ENCODE results near the gene DDX59. TPM values are rescaled to one million over a fixed set of nuclear protein-coding genes. Genes with fewer than 3 reads are reported as not detected.
A peak's percentile ranks its signal among the peaks of the same experiment; 100 is the strongest.

The DDX59 gene
- total RNA-seq, 1 experiment from 2014 or later: 16.0 TPM

DNA sequence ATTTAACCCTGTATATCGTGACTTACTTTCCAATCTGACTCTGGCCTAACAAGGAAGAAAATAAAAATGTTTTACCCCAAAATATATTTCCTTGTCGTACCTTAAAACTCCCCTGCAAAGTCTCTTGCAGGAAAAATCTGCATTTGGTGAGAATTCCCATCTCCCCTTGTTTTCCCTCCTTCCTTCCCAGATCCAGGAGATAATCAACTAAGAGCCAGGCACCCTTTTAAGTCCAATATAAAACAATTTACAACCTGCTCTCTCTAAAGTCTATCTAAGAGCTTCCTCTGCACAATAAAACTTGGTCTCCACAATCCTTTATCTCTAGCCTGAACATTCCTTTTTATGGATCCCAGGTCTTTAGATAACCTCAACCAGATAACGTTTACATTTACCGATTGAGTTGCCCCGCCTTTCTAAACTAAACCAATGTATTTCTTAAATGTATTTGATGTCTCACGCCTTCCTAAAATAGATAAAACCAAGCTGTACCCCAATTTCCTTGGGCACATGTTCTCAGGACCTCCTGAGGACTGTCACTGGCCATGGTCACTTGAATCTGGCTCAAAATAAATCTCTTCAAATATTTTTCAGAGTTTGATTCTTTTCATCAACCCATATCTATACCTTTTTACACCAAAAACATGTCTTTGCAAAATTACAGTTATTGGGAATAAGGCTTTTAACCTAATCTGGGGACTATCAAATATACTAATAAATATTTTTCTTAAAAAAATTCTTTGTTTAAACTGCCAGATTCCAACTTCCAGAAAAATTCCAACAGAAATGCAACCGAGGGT lies 993 bp downstream of the DDX59 start:
- CTCF ChIA-PET: interaction anchor here (1.5 to 2.2 kb wide), 2 partner anchors 46 to 47 kb away, joined by 4 to 19 read pairs; no protein-coding TSS in a partner anchor

More for the DNA sequence above, 993 bp downstream of the DDX59 start:
- ATAC-seq: no peak
- ChIA-PET POLR2A (interaction anchor here (0.7 to 2.6 kb wide), 9 partner anchors 8 to 445 kb away, joined by 3 to 20 read pairs (median 5); partner anchors contain the start of genes CAMSAP2 and KIF14), RAD21 (ENCODE audit: low non-redundant PET in 1 of 2, low total read pairs in 2 of 2, uncharacterized antibody in 2 of 2, unreplicated experiment in 2 of 2) (interaction anchor here (1.3 to 1.4 kb wide), 2 partner anchors 46 to 47 kb away, joined by 4 to 8 read pairs; partner anchors contain the start of gene KIF14 (in 1 of the 2))
- intact Hi-C loops (cut with micrococcal nuclease): loop anchor here (2.0 kb wide), 1 partner anchor 28 kb away; no protein-coding TSS in a partner anchor
- Histone ChIP-seq H3K9ac (ENCODE audit: low read length) (peak overlapping the region; percentile 98), H3K79me2 (ENCODE audit: insufficient read depth, low read length) (peaks cover 7% of the 10 kb centered on the region), H3K4me1 (ENCODE audit: control insufficient read depth in 1 of 2, insufficient read depth in 2 of 2, low read length in 2 of 2) (peaks cover 10 to 23% of the 10 kb centered on the region in 2 experiments), H3K9me3 (ENCODE audit: control insufficient read depth in 1 of 2, insufficient read depth in 1 of 2, low read depth in 1 of 2, low read length in 2 of 2) (no peaks in the 10 kb centered on the region), H3K4me3 (replicated peaks in 1 of 2; ENCODE audit: low read depth in 1 of 2, low read length in 2 of 2) (peak overlapping the region; percentile 68 to 79), H3K4me2 (ENCODE audit: low read length) (peak overlapping the region; percentile 92), H3K36me3 (ENCODE audit: control insufficient read depth in 1 of 2, insufficient read depth in 2 of 2, low read length in 2 of 2) (no peaks in the 10 kb centered on the region), H4K20me1 (ENCODE audit: insufficient read depth) (no peaks in the 10 kb centered on the region), H3K9me2 (ENCODE audit: insufficient read depth) (no peaks in the 10 kb centered on the region), H3K27ac (ENCODE audit: low read depth, low read length) (peak overlapping the region; percentile 100; the same call in 1 of the 2 replicates), H3K27me3 (ENCODE audit: insufficient read depth, low read length) (no peaks in the 10 kb centered on the region), H2AFZ (ENCODE audit: low read depth, low read length, poor library complexity, severe bottlenecking) (no peak overlapping the region)
- TF ChIP-seq RAD21 (IDR thresholded peaks at IDR 0.05; ENCODE audit: low read depth) (no peak), SRF (IDR thresholded peaks at IDR 0.05; ENCODE audit: low read depth) (no peak), SP1 (IDR thresholded peaks at IDR 0.05; ENCODE audit: low read depth) (no peak), MAX (IDR thresholded peaks at IDR 0.05) (no peak), ELF1 (IDR thresholded peaks at IDR 0.05; ENCODE audit: borderline replicate concordance, low read depth) (no peak), CBX3 (IDR thresholded peaks at IDR 0.05; ENCODE audit: low read depth) (no peak), JUND (IDR thresholded peaks at IDR 0.05) (no peak), POLR2A (IDR thresholded peaks at IDR 0.05; ENCODE audit: borderline replicate concordance, extremely low read depth, insufficient read depth, insufficient read length) (no peak), YY1 (IDR thresholded peaks at IDR 0.05; ENCODE audit: extremely low read depth, insufficient replicate concordance, low read depth, low read length) (no peak)
- TF ChIP-seq, protein P1, sequence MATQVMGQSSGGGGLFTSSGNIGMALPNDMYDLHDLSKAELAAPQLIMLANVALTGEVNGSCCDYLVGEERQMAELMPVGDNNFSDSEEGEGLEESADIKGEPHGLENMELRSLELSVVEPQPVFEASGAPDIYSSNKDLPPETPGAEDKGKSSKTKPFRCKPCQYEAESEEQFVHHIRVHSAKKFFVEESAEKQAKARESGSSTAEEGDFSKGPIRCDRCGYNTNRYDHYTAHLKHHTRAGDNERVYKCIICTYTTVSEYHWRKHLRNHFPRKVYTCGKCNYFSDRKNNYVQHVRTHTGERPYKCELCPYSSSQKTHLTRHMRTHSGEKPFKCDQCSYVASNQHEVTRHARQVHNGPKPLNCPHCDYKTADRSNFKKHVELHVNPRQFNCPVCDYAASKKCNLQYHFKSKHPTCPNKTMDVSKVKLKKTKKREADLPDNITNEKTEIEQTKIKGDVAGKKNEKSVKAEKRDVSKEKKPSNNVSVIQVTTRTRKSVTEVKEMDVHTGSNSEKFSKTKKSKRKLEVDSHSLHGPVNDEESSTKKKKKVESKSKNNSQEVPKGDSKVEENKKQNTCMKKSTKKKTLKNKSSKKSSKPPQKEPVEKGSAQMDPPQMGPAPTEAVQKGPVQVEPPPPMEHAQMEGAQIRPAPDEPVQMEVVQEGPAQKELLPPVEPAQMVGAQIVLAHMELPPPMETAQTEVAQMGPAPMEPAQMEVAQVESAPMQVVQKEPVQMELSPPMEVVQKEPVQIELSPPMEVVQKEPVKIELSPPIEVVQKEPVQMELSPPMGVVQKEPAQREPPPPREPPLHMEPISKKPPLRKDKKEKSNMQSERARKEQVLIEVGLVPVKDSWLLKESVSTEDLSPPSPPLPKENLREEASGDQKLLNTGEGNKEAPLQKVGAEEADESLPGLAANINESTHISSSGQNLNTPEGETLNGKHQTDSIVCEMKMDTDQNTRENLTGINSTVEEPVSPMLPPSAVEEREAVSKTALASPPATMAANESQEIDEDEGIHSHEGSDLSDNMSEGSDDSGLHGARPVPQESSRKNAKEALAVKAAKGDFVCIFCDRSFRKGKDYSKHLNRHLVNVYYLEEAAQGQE (IDR thresholded peaks at IDR 0.05; ENCODE audit: low read depth): no peak
- DNase-seq (ENCODE audit: low read depth, low spot score): no peak
- TSS peak; percentile 91 for BruUV-seq (replicated peaks)
